ENCODE measurements around the gene LMNA.
A peak's percentile ranks its signal among the peaks of the same experiment; 100 is the strongest.

LMNA gene

DNA sequence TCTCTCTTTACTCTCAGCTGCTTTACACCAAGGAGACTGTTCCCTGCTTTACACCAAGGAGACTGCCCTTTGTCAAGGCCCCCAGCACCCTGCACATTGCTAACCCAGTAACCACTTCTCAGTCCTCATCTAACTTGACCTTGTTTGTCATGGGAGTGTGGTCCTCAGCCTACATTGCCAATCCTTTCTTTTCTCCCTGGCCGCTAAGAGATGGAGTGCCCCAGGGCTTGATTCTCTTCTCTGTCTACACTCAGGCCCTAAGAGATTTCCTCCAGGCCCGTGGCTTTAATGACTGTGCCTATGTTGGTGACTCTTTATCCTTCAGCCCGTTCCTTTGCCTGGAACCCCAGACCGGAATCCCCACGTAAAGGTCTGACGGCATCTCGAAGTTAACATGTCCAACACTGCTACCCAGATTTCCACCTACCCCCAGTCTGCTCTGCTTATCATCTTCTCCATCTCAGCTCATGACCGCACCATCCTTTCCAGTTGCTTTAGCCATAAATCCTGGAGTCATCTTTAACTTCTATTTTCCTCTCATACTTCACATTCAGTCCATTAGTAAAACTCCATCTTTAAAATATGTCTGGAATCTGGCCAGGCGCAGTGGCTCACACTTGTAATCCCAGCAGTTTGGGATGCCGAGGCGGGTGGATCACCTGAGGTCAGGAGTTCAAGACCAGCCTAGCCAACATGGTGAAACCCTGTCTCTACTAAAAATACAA lies 29.4 kb downstream of the LMNA start:
- no peak for DNase-seq (ENCODE audit: low read depth)

DNA sequence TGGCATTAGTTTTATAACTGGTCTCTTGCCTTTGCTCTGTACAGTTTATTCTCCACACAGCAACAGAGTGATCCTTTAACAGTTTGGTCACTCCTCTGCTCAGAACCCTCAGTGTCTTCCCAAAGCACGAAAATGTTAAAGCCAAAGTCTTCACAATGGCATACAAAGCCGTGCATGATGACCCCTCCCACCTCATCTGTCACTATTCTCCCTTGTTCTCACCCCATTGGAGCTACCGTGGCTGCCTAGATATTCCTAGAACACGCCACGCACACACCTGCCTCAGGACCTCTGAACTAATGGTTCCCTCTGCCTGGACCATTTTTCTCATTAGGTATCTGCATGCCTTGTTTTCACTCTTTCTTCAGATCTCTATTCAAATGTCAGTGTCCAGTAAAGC lies 30.2 kb downstream of the LMNA start:
- DNase-seq (ENCODE audit: low read depth) = no peak

DNA sequence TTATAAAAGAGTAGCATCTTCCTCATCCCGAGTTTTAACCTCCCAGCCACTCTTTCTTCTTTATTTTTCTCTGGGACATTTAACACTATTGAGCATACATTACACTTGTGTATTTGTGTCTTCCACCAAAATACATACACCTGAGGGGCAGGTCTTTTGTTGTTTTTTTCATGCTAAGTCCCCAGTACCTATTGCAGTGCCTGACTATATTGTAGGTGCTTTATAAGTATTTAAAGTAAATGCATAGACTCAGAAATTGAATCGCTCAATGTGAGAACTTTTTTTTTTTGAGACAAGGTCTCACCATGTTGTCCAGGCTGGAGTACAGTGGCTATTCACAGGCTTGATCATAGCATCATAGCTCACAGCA lies 31.1 kb downstream of the LMNA start:
- DNase-seq (ENCODE audit: low read depth) = no peak

DNA sequence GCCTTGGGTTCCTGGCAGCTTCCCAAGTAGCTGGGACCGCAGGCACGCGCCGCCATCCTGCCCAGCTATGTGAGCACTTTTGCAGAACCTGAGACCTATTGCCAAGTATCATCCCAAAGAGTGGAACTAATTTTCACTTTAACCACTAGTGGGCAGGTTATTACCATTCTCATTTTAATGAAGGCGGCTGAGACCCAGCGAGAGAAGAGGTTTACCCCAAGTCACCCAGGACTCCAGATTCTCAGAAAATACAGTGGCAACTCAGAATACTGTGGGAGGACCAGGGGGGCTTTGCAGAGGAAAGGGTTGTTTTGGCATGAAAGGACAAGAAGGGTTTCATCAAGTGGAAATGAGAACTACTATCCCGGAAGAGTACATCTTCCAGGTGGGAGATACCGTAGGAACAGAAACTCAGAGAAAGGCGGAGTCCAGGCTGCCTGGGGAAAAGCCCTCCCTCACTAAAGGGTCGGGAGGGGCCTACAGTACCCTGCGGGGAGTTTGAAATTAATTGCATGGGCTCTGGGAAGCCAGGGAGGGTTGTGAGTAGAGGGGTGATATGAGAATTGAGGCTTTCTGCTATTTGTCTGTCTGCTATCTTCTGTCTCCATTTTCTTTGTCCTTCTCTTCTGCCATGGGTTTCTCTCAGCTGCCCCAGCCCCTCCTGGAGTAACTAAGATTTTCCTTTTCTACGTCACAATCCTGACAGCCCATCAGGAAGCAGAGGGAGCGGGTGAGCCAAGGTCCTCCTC lies 31.7 kb downstream of the LMNA start:
- DNase-seq (ENCODE audit: low read depth) = no peak

DNA sequence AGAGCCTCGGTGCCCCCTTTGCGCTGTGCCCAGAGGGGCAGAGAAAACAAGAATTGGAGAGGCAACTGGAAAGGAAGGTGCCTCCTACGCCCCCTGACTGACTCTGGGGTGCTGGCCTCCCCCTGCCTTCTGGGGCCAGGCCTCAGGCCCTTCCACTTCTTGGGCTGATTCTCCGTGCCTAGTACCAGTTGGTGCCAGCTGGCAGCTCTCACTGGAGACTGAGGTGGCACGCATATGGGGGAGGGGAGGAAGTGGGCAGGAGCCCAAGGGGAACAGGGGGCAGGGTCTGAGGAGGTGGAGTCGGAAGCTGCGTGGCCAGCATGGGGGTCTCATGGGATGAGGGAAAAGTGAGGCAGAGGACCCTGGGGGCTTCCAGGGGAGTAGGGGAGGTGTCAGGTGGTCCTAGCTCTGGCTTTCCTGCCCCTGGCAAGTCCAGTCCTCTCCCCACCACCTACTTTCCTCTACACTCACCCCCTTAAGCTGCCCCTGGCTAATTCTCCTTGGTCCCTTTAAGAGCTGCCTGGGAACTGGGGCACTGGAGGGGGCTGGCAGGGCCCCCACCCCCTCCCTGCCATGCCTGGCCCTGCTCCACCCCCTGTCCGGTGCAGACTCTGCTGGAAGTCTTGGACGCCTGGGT lies 32.4 kb downstream of the LMNA start:
- no peak for DNase-seq (ENCODE audit: low read depth)

DNA sequence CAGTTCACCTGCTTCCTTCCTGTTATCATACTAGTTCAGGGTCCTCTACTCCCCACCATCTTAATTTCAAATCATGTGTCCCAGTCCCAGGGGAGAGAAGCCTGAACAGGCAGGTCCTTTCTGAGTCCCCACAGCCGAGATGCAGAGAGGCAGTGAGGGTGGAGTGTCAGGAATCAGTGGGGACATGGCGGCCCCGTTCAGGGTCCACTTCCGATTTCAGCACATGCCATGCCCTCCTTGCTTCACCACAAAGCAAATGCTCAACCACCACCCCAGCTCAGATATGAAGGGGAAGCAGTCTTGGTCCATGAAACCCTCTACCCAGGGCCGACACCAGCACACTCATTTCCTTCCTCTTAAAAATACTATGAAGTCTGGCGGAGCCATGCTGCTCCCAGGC lies 33.7 kb downstream of the LMNA start:
- DNase-seq (ENCODE audit: low read depth) = no peak

DNA sequence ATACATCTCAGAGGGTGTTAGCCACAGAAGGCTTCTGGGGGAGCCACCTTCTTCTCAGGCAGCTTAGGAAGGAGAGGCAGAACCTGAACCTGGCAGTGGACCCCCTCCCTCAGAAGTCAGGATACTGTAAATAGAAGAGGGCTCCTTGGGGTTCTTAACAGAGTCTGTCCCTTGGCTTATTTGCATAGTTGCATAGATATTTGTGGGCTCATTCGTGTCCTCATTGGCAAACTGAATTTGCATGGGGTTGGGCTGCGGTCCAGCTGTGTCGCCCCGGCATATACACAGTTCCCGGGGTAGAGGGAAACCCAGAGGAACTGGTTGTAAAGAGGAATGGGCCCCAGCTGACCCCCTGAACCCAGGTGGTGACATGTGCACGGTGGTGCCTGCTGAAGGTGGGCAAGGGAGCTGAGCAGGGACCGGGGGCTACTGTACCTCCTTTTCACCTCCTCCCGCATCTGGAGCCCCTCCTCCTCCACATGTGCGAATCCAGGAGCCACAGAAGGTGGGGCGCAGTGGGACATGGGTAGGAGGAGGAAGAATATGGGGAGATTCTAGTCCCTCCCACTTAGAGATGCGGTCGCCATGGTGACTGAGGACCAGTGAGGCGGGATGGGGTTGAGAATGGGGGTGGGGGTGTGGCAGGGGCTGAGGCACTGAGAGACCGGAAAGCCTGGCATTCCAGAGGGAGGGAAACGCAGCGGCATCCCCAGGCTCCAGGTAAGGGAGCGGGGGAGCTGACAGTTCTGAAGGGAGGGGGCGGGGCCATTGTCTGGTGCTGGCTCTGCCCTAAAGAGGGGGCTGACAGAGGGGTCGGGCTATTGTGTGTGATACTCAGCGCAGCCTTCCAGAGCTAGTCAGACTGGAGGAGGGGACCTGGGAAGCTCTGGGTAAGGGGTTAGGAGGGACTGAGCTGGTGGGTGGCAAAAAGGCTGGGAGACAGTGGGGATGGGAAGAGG lies 35.1 kb downstream of the LMNA start:
- no peak for DNase-seq (ENCODE audit: low read depth)

DNA sequence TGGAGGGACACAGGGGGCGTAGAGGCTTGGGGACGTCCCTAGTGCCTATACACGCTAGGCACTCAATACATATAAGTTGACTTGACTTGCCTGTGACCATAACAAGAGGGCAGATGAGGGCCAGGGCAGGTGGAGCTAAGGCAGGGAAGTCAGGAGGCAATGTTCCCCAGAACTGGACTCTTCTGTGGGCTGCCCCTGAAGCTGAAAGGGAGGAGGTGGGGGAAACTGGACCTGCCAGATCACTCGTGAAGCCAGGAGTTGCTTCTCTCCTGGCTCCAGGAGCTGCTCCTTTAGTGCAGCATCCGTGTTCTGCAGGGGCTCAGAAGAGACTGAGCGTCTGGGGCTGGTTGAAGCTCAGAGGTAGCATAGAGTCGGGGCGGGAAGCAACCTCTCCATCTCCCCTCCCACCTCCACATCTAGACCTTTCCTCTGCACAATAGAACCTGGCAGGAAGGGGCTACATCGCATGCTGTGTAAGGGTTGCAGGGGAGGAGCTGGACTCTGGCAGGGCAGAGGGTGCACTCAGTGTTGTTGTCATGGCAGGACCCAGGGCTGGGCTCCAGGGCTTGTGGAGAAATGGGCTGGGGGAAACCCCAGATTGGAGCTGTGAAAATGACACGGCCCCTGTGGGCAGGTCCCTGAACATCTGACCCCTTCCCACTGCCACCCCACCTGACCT lies 36.0 kb downstream of the LMNA start:
- DNase-seq (ENCODE audit: low read depth) = no peak

DNA sequence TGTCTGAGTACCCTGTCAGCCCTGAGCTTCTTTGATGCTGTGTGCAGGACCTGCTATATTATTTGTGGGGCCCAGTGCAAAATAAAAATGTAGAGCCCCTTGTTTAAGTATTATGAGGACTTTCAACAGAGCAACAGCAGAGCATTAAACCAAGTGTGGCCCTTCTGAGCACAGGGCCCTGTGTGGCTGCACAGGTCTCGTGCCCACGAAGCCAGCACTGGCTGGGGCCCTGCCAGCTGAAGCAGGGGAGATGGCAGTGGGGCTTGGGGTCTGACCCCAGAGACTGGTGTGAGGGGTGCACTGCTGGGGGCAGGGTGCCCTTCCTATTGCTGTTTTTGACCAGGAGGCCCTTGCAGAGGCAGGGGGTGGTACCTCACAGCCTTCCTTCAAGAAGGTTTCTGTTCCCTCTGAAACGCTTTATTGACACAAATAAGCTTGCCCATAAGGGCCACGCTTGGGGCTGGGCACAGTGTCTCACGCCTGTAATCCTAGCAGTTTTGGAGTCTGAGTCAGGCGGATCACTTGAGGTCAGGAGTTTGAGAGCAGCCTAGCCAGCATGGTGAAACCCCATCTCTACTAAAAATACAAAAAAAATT lies 36.7 kb downstream of the LMNA start:
- DNase-seq (ENCODE audit: low read depth) = no peak

DNA sequence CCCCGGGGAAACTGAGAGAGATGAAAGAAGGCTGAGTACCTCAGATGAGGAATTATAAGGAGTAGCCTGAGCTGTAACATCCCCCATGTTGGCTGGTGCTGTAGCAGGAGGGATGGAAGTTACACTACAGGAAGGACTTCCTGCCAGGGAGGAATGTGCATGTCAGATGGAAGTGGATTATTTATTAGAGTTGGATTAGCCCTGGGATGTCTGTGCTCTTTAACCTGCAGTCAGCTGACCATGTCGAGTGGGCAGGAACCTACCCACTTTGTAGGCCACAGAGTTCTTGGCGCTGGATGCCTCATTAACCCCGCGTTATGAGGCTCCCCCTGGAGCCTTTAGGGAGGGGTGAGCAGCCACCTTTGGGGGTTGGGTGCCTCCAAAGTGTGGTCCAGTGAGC lies 38.1 kb downstream of the LMNA start:
- no peak for DNase-seq (ENCODE audit: low read depth)

DNA sequence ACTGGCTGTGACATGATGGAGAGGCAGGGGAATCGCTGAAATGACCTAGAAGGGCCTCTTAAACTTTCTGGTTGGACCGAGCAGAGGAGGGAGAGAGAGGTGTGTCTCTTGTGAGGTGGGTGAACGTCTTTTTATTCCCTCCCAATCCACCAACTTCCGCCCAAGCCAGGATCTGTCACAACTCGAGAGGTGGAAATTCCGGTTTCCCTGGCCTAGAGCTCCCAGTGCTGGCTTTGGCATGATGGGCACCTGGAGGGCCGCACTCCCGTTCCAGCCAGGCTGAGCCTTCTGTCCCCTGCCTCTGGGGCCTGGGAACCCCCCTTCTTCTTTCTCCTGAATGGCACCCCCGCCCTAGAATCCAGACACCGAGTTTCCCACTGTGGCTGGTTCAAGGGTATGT lies 38.9 kb downstream of the LMNA start, which contains the start of gene SEMA4A:
TSS of gene SEMA4A (plus strand) at position 224 of the 400 bp plus-strand sequence. CDS start 994 bp downstream, outside the sequence.
- no peak for DNase-seq (ENCODE audit: low read depth)

DNA sequence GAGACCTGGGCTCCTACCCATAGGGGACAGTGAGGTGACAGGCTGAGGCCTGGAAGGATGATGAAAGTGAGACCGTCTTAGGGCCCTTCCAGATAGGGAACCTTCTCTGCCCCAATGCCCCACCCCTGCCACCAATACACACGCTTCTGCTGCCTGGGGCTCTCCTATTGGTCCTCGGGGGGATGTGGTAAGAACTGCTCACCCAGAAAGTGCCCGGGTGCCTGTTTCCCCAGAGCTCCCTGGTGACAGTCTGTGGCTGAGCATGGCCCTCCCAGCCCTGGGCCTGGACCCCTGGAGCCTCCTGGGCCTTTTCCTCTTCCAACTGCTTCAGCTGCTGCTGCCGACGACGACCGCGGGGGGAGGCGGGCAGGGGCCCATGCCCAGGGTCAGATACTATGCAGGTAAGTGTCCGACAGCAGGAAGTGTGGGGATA lies 39.8 kb downstream of the LMNA start:
- peak; percentile 33 for DNase-seq (ENCODE audit: low read depth)

DNA sequence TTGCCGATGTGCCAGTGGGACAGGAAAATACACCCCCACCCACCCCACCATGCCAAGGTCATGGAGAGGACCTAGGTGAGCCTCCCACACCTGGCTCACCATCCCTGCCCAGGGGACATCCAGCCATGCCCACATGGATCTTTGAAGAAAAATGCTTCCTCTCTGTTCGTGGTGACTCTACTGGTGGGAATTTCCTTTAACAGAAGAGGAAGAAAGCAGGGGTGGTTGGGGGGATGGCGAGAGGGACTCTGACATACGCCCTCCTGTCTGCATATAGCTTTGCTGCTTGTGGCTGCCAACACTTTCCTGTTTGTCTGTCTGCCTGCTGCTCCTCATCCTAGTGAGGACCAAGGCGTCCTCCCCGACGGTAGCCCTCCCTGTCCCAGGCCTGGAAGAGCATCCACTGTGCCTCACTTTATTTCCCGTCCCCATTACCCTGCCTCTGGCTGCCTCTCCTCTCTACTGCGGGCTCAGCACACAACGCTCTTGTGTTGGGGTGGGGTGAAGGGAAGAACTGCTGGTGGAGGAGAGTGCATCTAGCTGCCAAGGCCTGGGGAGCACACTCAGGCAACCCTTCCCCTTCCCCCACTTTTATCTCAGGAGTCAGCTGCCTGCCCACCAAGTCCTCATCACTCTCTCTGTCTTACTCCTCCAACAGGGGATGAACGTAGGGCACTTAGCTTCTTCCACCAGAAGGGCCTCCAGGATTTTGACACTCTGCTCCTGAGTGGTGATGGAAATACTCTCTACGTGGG lies 41.4 kb downstream of the LMNA start:
- no peak for DNase-seq (ENCODE audit: low read depth)

DNA sequence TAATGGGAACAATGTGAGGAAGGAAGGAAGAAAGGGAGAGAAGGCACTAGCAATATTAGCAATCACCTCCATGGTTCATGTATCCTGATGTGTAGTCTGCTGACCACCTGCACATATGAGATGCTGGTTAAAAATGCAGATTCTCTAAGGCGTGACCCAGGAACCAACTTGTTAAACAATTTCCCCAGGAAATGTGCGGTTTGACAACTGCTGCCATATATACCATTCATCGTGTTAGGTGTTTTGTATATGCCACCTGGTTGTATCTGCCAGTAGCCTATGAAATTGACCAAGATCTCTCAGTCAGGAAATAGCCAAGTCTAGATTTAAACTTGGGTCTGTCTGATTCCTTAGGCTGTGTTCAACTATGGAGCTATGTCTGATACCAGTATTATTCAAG lies 43.0 kb downstream of the LMNA start:
- DNase-seq (ENCODE audit: low read depth) = no peak

DNA sequence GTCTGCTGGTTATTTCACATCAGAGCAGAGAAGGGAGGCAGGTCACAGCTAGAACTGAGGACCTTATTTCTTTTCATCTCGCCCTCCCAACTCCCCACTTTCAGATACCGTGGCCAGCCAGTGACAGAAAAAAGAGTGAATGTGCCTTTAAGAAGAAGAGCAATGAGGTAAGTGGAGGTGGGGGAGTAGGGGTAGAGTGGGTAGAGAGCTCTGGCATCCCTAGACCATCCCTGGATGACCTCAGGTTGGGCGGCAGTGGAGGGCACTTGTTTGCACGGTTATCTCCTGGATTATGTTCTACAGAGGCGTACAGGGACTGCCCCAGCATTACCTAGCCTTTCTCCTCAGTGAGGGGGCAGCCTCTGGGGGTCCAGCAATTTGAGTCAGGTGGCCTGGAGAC lies 43.5 kb downstream of the LMNA start:
- no peak for DNase-seq (ENCODE audit: low read depth)

DNA sequence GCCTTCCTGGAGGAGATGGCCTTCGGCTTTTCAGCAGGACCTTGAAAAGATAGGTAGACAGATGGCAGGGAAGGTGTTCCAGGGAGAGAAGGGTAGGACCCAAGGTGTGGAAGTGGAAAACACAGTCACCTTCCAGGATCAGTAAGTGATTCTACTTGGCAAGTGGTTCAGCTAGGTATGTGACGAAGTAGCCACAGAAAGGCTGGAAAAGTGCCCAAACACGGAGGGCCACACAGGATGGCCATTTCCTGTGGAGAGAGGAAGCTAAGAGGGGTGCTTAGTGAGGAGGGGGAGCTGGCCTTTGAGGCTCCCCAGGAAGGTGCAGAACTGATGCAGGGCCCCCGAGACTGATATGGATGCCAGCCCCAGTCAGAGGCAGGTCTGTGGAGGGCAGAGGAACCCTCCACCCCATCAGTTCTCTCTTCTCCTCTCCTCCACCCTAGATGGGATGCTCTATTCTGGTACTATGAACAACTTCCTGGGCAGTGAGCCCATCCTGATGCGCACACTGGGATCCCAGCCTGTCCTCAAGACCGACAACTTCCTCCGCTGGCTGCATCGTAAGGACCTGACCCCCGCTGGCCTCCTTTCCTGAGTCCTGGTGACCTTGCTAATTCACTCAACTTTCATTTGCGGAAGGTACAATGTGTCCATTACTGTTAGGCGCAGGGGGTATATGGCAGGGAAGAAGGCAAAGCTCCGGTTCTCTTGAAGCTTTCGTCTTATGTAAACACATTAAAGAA lies 45.7 kb downstream of the LMNA start:
- DNase-seq (ENCODE audit: low read depth) = no peak

DNA sequence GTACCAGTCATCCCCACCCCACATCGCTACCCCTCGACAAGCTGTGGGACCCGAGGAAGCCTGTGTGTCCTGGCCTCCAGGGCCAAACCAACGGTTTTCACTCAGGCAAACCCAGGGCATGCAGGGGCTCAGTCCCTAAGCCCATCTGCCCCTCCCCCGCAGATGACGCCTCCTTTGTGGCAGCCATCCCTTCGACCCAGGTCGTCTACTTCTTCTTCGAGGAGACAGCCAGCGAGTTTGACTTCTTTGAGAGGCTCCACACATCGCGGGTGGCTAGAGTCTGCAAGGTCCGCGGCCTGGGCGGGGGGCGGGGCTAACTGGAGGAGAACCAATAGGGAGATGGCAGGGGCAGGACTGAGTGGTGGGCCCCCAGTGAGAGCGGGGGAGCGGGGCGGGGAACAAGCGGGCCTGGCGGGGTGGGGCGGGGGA lies 46.2 kb downstream of the LMNA start:
- peak; percentile 56 for DNase-seq (ENCODE audit: low read depth)

DNA sequence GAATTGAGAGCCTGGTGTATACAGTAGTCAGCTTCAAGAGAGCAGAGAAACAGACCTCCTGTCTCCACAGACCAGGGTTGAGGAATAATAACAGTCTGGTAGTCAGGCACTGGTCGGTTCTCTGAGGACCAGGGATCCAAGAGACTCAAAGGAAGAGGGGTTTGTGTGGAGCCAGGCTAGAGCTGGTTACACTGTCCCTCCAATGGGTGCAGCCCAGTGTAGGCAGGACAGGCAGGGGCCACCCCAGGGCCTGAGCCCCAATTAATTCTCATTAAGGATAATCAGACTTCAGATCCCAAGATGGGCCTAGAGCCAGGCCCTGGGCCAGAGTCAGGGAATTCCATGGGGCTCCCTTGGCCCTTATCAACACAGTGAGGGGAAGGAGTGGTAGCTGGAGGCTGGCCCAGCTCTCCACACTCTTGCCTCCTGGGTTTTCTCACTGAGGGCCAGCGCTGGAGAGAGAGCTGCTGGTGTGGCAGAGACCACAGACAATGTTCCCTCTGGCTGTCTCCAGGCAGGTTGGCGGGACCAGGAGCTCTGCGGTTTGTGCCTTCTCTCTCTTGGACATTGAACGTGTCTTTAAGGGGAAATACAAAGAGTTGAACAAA lies 48.0 kb downstream of the LMNA start:
- DNase-seq (ENCODE audit: low read depth) = no peak

DNA sequence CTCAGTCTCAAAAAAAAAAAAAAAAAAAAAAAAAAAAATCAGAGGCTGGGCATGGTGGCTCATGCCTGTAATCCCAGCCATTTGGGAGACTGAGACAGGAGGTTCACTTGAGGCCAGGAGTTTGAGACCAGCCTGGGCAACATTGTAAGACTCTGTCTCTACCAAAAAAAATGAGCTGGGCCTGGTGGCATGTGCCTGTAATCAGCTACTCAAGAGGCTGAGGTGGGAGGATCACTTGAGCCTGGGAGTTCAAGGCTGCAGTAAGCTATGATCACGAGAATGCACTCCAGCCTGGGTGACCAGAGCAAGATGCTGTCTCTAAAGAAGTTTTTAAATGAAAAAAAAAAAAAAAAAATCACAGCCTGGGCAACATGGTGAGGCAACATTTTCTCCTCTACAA lies 49.2 kb downstream of the LMNA start:
- no peak for DNase-seq (ENCODE audit: low read depth)
